DND-41 (cell line): ENCODE measurements around the gene ZNF512B.

Experiments
- ATAC-seq: fragments of 200-7000 bp; cut with Tn5 transposase; 3 replicates; pipeline ENCODE4 v1.9.1; 2021; ENCODE audit warnings: low read depth; ENCODE audit not compliant: insufficient read depth
- DNase-seq: peaks from one replicate; pipeline ENCODE4 v3.0.0-alpha.2; 2020
- H2AFZ ChIP-seq: 2 replicates; pipeline ENCODE4 v1.6.0; 2012; ENCODE audit warnings: low read depth, low read length
- H3K27ac ChIP-seq: 2 replicates; pipeline ENCODE4 v1.5.1; 2012; ENCODE audit warnings: low read length, inconsistent platforms
- H3K27me3 ChIP-seq: fragments of 200-600 bp; sonication (generic); 2 replicates; pipeline ENCODE4 v1.6.0; 2012; ENCODE audit warnings: low read length, mild to moderate bottlenecking, inconsistent platforms; ENCODE audit not compliant: insufficient read depth, poor library complexity
- H3K36me3 ChIP-seq: 2 replicates; pipeline ENCODE4 v1.5.1; 2012; ENCODE audit warnings: low read length, inconsistent platforms; ENCODE audit not compliant: insufficient read depth
- H3K4me1 ChIP-seq: 2 replicates; pipeline ENCODE4 v1.5.1; 2012; ENCODE audit warnings: mild to moderate bottlenecking, low read length; ENCODE audit not compliant: insufficient read depth
- H3K4me2 ChIP-seq: 2 replicates; pipeline ENCODE4 v1.6.0; 2012; ENCODE audit warnings: mild to moderate bottlenecking, moderate library complexity, low read length, inconsistent platforms; ENCODE audit not compliant: insufficient read depth
- H3K4me3 ChIP-seq, 2 experiments: fragments of 200-600 bp in 1 of 2; shearing (Covaris generic) in 1 of 2; 2 replicates each; pipeline ENCODE4 v1.5.1; 2012 to 2016; ENCODE audit warnings: inconsistent platforms in 2 of 2, low read length in 2 of 2, mild to moderate bottlenecking in 2 of 2, low read depth in 1 of 2, moderate library complexity in 1 of 2
- H3K79me2 ChIP-seq: 2 replicates; pipeline ENCODE4 v1.6.0; 2012; ENCODE audit warnings: low read length, inconsistent platforms; ENCODE audit not compliant: insufficient read depth
- H3K9ac ChIP-seq: 2 replicates; pipeline ENCODE4 v1.6.0; 2012; ENCODE audit warnings: low read depth, mild to moderate bottlenecking, inconsistent platforms, low read length, moderate library complexity
- H3K9me3 ChIP-seq: 2 replicates; pipeline ENCODE4 v1.5.1; 2012; ENCODE audit warnings: low read length, moderate library complexity, mild to moderate bottlenecking, inconsistent platforms; ENCODE audit not compliant: insufficient read depth, severe bottlenecking
- H4K20me1 ChIP-seq: 2 replicates; pipeline ENCODE4 v1.6.0; 2012; ENCODE audit warnings: low read length; ENCODE audit not compliant: insufficient read depth
- EZH2 ChIP-seq: IDR thresholded peaks from 3 replicates; pipeline ENCODE4 v1.6.1; 2012; ENCODE audit warnings: borderline replicate concordance, low read depth, mild to moderate bottlenecking, moderate library complexity, low read length, inconsistent platforms; ENCODE audit not compliant: severe bottlenecking
- TF ChIP-seq, protein P1 (sequence below): IDR thresholded peaks from 2 replicates; pipeline ENCODE4 v1.5.1; 2012; ENCODE audit warnings: borderline replicate concordance, low read length, moderate library complexity, mild to moderate bottlenecking; ENCODE audit not compliant: poor library complexity, severe bottlenecking; ENCODE audit errors: extremely low read depth

The ZNF512B gene

DNA sequence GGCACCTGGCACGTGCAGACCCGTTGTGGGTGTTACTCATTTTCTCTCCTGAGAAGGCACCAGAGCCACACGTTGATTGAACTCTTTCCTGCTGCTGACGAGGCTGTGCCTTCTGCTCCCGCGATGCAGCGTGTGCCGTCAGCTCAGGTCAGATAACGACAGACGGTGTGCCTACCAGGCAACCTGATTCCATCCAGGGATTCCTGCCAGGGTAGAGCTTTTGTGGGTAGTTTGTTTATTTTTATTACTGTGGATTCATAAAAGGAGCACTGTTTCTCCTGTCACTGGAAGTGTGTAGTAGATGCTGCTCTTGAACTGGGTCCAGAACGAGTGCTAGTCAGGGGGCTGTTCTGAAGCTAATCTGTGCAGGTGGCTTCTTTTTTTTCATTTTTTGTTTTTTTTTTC, 31.9 kb upstream of the ZNF512B start:
- H3K4me2 ChIP-seq: no peak overlapping the region
- no peak for ATAC-seq
- no peaks in the 10 kb centered on the region for H3K4me1 ChIP-seq
- peaks cover 83% of the 10 kb centered on the region for H3K36me3 ChIP-seq
- no peak overlapping the region for H3K4me3 ChIP-seq
- no peak overlapping the region for H3K9ac ChIP-seq
- no peaks in the 10 kb centered on the region for H3K9me3 ChIP-seq
- DNase-seq: no peak
- TF ChIP-seq EZH2: no peak
- TF ChIP-seq, protein P1, sequence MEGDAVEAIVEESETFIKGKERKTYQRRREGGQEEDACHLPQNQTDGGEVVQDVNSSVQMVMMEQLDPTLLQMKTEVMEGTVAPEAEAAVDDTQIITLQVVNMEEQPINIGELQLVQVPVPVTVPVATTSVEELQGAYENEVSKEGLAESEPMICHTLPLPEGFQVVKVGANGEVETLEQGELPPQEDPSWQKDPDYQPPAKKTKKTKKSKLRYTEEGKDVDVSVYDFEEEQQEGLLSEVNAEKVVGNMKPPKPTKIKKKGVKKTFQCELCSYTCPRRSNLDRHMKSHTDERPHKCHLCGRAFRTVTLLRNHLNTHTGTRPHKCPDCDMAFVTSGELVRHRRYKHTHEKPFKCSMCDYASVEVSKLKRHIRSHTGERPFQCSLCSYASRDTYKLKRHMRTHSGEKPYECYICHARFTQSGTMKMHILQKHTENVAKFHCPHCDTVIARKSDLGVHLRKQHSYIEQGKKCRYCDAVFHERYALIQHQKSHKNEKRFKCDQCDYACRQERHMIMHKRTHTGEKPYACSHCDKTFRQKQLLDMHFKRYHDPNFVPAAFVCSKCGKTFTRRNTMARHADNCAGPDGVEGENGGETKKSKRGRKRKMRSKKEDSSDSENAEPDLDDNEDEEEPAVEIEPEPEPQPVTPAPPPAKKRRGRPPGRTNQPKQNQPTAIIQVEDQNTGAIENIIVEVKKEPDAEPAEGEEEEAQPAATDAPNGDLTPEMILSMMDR: no peak
- no peak overlapping the region for H3K27ac ChIP-seq
- H3K27me3 ChIP-seq: no peaks in the 10 kb centered on the region
- peaks cover 34% of the 10 kb centered on the region for H4K20me1 ChIP-seq
- H2AFZ ChIP-seq: no peak overlapping the region
- H3K79me2 ChIP-seq: peaks cover 23% of the 10 kb centered on the region

DNA sequence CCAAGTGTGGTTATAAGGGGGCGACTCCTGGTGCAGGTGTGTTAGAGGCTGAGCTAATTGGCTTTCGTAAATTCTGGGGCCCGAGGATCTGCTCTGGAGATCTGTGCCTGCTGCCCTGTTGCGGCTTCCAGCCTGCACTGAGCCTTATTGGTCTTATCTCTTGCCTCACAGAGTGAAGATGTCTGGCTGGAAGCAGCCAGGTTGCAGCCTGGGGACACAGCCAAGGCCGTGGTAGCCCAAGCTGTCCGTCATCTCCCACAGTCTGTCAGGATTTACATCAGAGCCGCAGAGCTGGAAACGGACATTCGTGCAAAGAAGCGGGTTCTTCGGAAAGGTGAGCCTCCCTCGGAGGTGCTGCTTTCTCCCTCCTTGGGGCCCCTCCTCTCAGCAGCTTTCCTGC, 31.2 kb upstream of the ZNF512B start:
- H3K9me3 ChIP-seq: no peaks in the 10 kb centered on the region
- no peaks in the 10 kb centered on the region for H3K27me3 ChIP-seq
- H3K36me3 ChIP-seq: peaks cover 85% of the 10 kb centered on the region
- no peak overlapping the region for H3K4me2 ChIP-seq
- no peak for ATAC-seq
- DNase-seq: no peak
- TF ChIP-seq, protein P1: no peak
- no peak for TF ChIP-seq EZH2
- H3K27ac ChIP-seq: no peak overlapping the region
- H3K79me2 ChIP-seq: peaks cover 21% of the 10 kb centered on the region
- no peaks in the 10 kb centered on the region for H3K4me1 ChIP-seq
- H3K9ac ChIP-seq: no peak overlapping the region
- no peak overlapping the region for H2AFZ ChIP-seq
- H4K20me1 ChIP-seq: peaks cover 30% of the 10 kb centered on the region
- H3K4me3 ChIP-seq: no peak overlapping the region

DNA sequence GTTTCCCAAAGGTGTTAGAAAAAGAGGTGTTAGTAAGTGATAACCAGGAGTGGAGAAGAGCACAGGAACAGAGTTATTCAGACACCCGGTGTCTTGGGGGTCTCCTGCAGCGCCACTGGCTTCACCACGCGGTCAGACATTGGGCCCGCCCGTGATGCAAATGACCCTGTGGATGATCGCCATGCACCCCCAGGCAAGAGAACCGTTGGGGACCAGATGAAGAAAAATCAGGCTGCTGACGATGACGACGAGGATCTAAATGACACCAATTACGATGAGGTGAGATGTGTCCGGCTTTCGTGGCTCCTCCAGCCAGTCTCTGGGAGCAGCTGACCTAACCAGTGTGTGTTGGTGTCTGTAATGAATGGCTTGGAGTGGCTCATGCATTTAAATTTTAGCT, 13.2 kb upstream of the ZNF512B start:
- H3K27me3 ChIP-seq: no peaks in the 10 kb centered on the region
- H3K9me3 ChIP-seq: no peaks in the 10 kb centered on the region
- no peak overlapping the region for H3K27ac ChIP-seq
- ATAC-seq: no peak
- peak overlapping the region in 1 of 2 experiments; percentile 97; a peak in 1 of 4 replicates for H3K4me3 ChIP-seq
- peaks cover 52% of the 10 kb centered on the region for H3K79me2 ChIP-seq
- peaks cover 54% of the 10 kb centered on the region for H3K36me3 ChIP-seq
- peaks cover 44% of the 10 kb centered on the region for H3K4me1 ChIP-seq
- DNase-seq: no peak
- H3K4me2 ChIP-seq: peak overlapping the region; percentile 89
- peaks cover 18% of the 10 kb centered on the region for H4K20me1 ChIP-seq
- H2AFZ ChIP-seq: no peak overlapping the region
- TF ChIP-seq, protein P1: no peak
- TF ChIP-seq EZH2: no peak
- H3K9ac ChIP-seq: peak overlapping the region; percentile 76
